Lower leg skin (tissue), 3 donors: Measurements from ENCODE around the gene PPFIA4.

Experiments used
- CTCF ChIP-seq, 3 donors: fragments of 450-650 bp; IDR thresholded peaks; one replicate each; pipeline ENCODE4 v1.5.1; 2016; ENCODE audit warnings: antibody characterized with exemption in 3 of 3, mild to moderate bottlenecking in 3 of 3, moderate library complexity in 2 of 3
- POLR2A ChIP-seq, 2 donors: fragments of 450-650 bp; IDR thresholded peaks; one replicate each; pipeline ENCODE4 v1.6.1; 2016 to 2017; ENCODE audit warnings: antibody characterized with exemption in 2 of 2, mild to moderate bottlenecking in 1 of 2, moderate library complexity in 1 of 2

GRCh38 chr1:202987922-202988583, 38.2 kb upstream of the PPFIA4 start:
- TF ChIP-seq CTCF (IDR thresholded peaks at IDR 0.05), result no peak
- no peak for TF ChIP-seq POLR2A (IDR thresholded peaks at IDR 0.05)
